Fibroblast of lung (primary cell): Measurements from ENCODE around the gene DNAAF1. TPM values are rescaled to one million over a fixed set of nuclear protein-coding genes. Genes with fewer than 3 reads are reported as not detected.

Experiments
- DNase-seq, 2 donors: peaks; one replicate each; pipeline versions ENCODE4 v3.0.0 to v3.0.0-alpha.2; 2010; ENCODE audit warnings: low read depth in 2 of 2
- H2AFZ ChIP-seq: 2 replicates; pipeline ENCODE4 v1.5.1; 2012; ENCODE audit warnings: low read length, control low read depth, inconsistent platforms
- H3K27ac ChIP-seq: 2 replicates; pipeline ENCODE4 v1.5.1; 2011; ENCODE audit warnings: low read length, control low read depth; ENCODE audit not compliant: insufficient read depth
- H3K27me3 ChIP-seq: 2 replicates; pipeline ENCODE4 v1.5.1; 2011; ENCODE audit warnings: mild to moderate bottlenecking, low read length; ENCODE audit not compliant: control insufficient read depth, insufficient read depth
- H3K36me3 ChIP-seq: 2 replicates; pipeline ENCODE4 v1.5.1; 2011; ENCODE audit warnings: low read length; ENCODE audit not compliant: control insufficient read depth, insufficient read depth
- H3K4me1 ChIP-seq: 2 replicates; pipeline ENCODE4 v1.5.1; 2011; ENCODE audit warnings: low read length; ENCODE audit not compliant: control insufficient read depth, insufficient read depth; ENCODE audit errors: extremely low read depth
- H3K4me2 ChIP-seq: 2 replicates; pipeline ENCODE4 v1.5.1; 2011; ENCODE audit warnings: low read length, control low read depth; ENCODE audit not compliant: insufficient read depth; ENCODE audit errors: extremely low read depth
- H3K4me3 ChIP-seq, 4 experiments: fragments of 200-600 bp in 1 of 4; sonication (generic) in 1 of 4; replicated peaks in 1 of 4; 2 replicates each; pipeline ENCODE4 v1.5.1; 2011 to 2016; ENCODE audit warnings: low read length in 4 of 4, low read depth in 3 of 4, mild to moderate bottlenecking in 3 of 4, control low read depth in 2 of 4, inconsistent platforms in 1 of 4, mixed read lengths in 1 of 4; ENCODE audit not compliant: insufficient read depth in 1 of 4; ENCODE audit errors: control extremely low read depth in 1 of 4
- H3K79me2 ChIP-seq: 2 replicates; pipeline ENCODE4 v1.5.1; 2012; ENCODE audit warnings: mild to moderate bottlenecking, low read length, inconsistent platforms; ENCODE audit not compliant: control insufficient read depth, insufficient read depth
- H3K9ac ChIP-seq: 2 replicates; pipeline ENCODE4 v1.5.1; 2011; ENCODE audit warnings: mild to moderate bottlenecking, low read length, control low read depth; ENCODE audit not compliant: insufficient read depth
- H3K9me3 ChIP-seq: 2 replicates; pipeline ENCODE4 v1.5.1; 2012; ENCODE audit warnings: low read depth, low read length; ENCODE audit not compliant: control insufficient read depth, insufficient read depth
- H4K20me1 ChIP-seq: 2 replicates; pipeline ENCODE4 v1.5.1; 2011; ENCODE audit warnings: low read length; ENCODE audit not compliant: control insufficient read depth, insufficient read depth; ENCODE audit errors: extremely low read depth
- CTCF ChIP-seq, 2 donors: IDR thresholded peaks in 1 of 2; conservative IDR thresholded peaks in 1 of 2; 1 replicate in 1 of 2; 2 replicates in 1 of 2; pipeline ENCODE4 v1.5.1; 2011 to 2012; ENCODE audit warnings: low read length in 2 of 2, control low read depth in 1 of 2, inconsistent platforms in 1 of 2, low read depth in 1 of 2, mild to moderate bottlenecking in 1 of 2
- EZH2 ChIP-seq: IDR thresholded peaks from 2 replicates; pipeline ENCODE4 v1.5.1; 2012; ENCODE audit warnings: low read length, control low read depth, mild to moderate bottlenecking; ENCODE audit errors: missing control alignments
- polyA plus RNA-seq, 2 donors: library from polyadenylated mRNA; depleted of rRNA in 1 of 2; stranded (reverse) in 1 of 2; unstranded in 1 of 2; fragments of >200 nt; gene quantifications; 2 replicates each; pipeline ENCODE4 v1.2.1, GENCODE V29; 2011 to 2012; ENCODE audit warnings: missing spikeins in 1 of 2
- total RNA-seq: library from RNA; depleted of rRNA; stranded (reverse); fragments of >200 nt; gene quantifications from 2 replicates; pipeline ENCODE4 v1.2.1, GENCODE V29; 2014

Gene DNAAF1
- total and polyA plus RNA-seq, 2 donors (not counting 1 experiment from before 2014, with no cell fraction given), result not detected

- Histone ChIP-seq H4K20me1 (no peaks in the 10 kb centered on the region), H2AFZ (no peak overlapping the region), H3K9me3 (no peaks in the 10 kb centered on the region), H3K79me2 (no peaks in the 10 kb centered on the region), H3K27ac (no peak overlapping the region), H3K4me1 (no peaks in the 10 kb centered on the region), H3K9ac (no peak overlapping the region), H3K4me2 (no peak overlapping the region), H3K4me3 (no peak overlapping the region), H3K36me3 (no peaks in the 10 kb centered on the region), H3K27me3 (peaks cover 18% of the 10 kb centered on the region)
- TF ChIP-seq CTCF (conservative IDR thresholded peaks at IDR 0.05 in 1 of 2, IDR thresholded peaks at IDR 0.05 in 1 of 2; ENCODE audit: low read depth in 1 of 2, low read length in 2 of 2) (no peak), EZH2 (no peak)
- no peak for DNase-seq
Measured at GRCh38 chr16:84155226-84155625, 10.1 kb downstream of the DNAAF1 start.

- Histone ChIP-seq H3K27ac (no peak overlapping the region), H3K4me3 (no peak overlapping the region), H3K27me3 (peaks cover 18% of the 10 kb centered on the region), H3K4me1 (no peaks in the 10 kb centered on the region), H4K20me1 (no peaks in the 10 kb centered on the region), H3K9ac (no peak overlapping the region), H2AFZ (no peak overlapping the region), H3K4me2 (no peak overlapping the region), H3K79me2 (no peaks in the 10 kb centered on the region), H3K36me3 (no peaks in the 10 kb centered on the region), H3K9me3 (no peaks in the 10 kb centered on the region)
- TF ChIP-seq EZH2, result no peak
- no peak for DNase-seq
Measured at GRCh38 chr16:84155771-84156170, 10.7 kb downstream of the DNAAF1 start.

- Histone ChIP-seq H3K79me2 (no peaks in the 10 kb centered on the region), H2AFZ (no peak overlapping the region), H3K4me1 (no peaks in the 10 kb centered on the region), H3K27ac (no peak overlapping the region), H3K36me3 (no peaks in the 10 kb centered on the region), H3K4me3 (no peak overlapping the region), H4K20me1 (no peaks in the 10 kb centered on the region), H3K9ac (no peak overlapping the region), H3K27me3 (peaks cover 18% of the 10 kb centered on the region), H3K9me3 (no peaks in the 10 kb centered on the region), H3K4me2 (no peak overlapping the region)
- DNase-seq, result peak; percentile 32 to 54
- peak in 1 of 2 donors; percentile 28 for TF ChIP-seq CTCF (conservative IDR thresholded peaks at IDR 0.05 in 1 of 2, IDR thresholded peaks at IDR 0.05 in 1 of 2; ENCODE audit: low read depth in 1 of 2, low read length in 2 of 2)
- TF ChIP-seq EZH2, result no peak
Measured at GRCh38 chr16:84156342-84156784, 11.3 kb downstream of the DNAAF1 start.
